ENCODE measurements around the gene DAAM1.

GRCh38 chr14:59243174-59243573, 54.7 kb downstream of the DAAM1 start:
- TF ChIP-seq CTCF (IDR thresholded peaks at IDR 0.05) (no peak), POLR2A (IDR thresholded peaks at IDR 0.05) (no peak)

Data from thyroid gland (tissue), 4 donors.